GM13977 (cell line): ENCODE data around the gene ACTL7A.
A peak's percentile ranks its signal among the peaks of the same experiment; 100 is the strongest.

Source experiments
- DNase-seq: peaks from one replicate; pipeline ENCODE4 v3.0.0; 2012; ENCODE audit warnings: low spot score
- CTCF ChIP-seq: IDR thresholded peaks from 2 replicates; pipeline ENCODE4 v1.5.1; 2012; ENCODE audit warnings: mild to moderate bottlenecking, control low read depth; ENCODE audit not compliant: insufficient read depth; ENCODE audit errors: extremely low read depth, missing control alignments
- in situ Hi-C: fragments of 300-500 bp; cut with MboI; formaldehyde crosslinking; loops from one replicate; pipeline ENCODE4 v1.12.0; 2022; ENCODE audit warnings: low sequenced_read_pairs, low pct_unique_long_range_greater_than_20kb, mixed read lengths, inconsistent platforms; ENCODE audit not compliant: unreplicated experiment

Gene ACTL7A

GRCh38 chr9:108861997-108862396, at the start of gene ACTL7A:
TSS of gene ACTL7A (plus strand) at chr9:108862266. CDS start at chr9:108862323, 57 bp downstream.
- DNase-seq: no peak
- TF ChIP-seq CTCF: no peak
- in situ Hi-C loops: no loop called here

GRCh38 chr9:108812396-108813025, 49.6 kb upstream of the ACTL7A start:
- TF ChIP-seq CTCF: no peak
- no peak for DNase-seq
- in situ Hi-C loops: no loop called here

GRCh38 chr9:108813951-108814601, 48.0 kb upstream of the ACTL7A start:
- peak; percentile 4 for TF ChIP-seq CTCF
- DNase-seq: no peak
- in situ Hi-C loops: no loop called here

GRCh38 chr9:108815156-108815555, 46.9 kb upstream of the ACTL7A start:
- in situ Hi-C loops: no loop called here
- no peak for TF ChIP-seq CTCF
- DNase-seq: no peak

- in situ Hi-C loops: no loop called here
Observed at GRCh38 chr9:108816037-108816436, 46.0 kb upstream of the ACTL7A start.

GRCh38 chr9:108823829-108824228, 38.2 kb upstream of the ACTL7A start:
- no peak for TF ChIP-seq CTCF
- in situ Hi-C loops: no loop called here
- no peak for DNase-seq

More at GRCh38 chr9:108816037-108816436, 46.0 kb upstream of the ACTL7A start:
- DNase-seq: no peak
- no peak for TF ChIP-seq CTCF
